ENCODE results near the gene ZNF41.
"Not testable (repeated sequence)": the region's sequence is repeated elsewhere in the genome, so short reads cannot be mapped to it uniquely, and the experiment has no call there.

Gene ZNF41

GRCh38 chrX:47482512-47483305, at the start of gene ZNF41:
TSS of gene ZNF41 (minus strand) at chrX:47483222. CDS start at chrX:47467481, 15,741 bp downstream.
- DNase-seq = peak; percentile 82

DNA sequence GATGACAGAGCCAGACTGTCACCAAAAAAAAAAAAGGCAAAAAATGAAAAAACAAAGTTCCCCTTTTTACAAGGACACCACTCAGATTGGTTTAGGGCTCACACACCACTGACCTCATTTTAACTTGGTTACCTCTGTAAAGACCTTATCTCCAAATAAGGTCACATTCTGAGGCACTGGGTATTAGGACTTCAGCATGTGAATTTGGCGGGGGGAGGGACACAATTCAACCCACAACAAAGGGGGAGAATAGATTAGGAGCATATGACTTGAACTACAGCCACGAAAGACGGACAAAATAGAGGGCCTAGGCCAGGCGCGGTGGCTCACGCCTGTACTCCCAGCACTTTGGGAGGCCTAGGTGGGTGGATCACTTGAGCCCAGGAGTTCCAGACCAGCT, 47.0 kb upstream of the ZNF41 start:
- no peak for DNase-seq

DNA sequence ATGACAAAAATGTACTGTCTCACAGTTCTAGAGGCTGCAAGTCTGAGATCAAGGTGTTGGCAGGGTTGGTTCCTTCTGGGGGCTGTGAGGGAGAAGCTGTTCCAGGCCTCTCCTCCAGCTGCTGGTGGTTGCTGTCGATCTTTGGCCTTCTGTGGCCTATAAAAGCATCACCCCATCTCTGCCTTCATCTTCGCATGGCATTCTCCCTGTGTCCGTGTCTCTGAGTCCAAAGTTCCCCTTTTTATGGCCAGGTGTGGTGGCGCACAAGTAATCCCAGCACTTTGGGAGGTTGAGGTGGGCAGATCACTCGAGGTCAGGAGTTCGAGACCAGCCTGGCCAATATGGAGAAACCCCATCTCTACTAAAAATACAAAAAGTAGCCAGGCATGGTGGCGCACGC, 46.5 kb upstream of the ZNF41 start:
- no peak for DNase-seq

DNA sequence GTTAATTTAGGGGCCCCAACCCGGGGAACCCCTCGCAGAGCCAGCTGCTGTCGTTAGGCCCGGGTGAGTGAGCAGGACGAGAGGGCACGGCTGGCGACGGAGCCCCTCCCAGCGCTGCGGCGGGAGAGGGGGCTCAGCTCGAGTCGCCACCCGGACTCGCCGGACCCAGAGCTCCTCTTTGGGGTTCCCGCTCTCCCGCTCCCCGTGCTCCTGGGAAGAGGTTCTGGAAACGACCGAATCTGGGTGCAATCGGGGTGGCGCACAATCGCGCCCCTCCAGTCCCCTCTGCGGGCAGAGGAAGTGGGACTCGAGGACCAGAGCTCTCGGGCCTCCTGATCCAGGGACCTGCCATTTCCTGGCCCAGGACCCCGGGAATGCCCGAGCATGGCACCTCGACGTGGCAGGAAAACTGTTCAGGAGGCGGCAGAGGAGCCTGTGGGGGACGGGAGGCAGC, 40.7 kb upstream of the ZNF41 start:
- no peak for DNase-seq

DNA sequence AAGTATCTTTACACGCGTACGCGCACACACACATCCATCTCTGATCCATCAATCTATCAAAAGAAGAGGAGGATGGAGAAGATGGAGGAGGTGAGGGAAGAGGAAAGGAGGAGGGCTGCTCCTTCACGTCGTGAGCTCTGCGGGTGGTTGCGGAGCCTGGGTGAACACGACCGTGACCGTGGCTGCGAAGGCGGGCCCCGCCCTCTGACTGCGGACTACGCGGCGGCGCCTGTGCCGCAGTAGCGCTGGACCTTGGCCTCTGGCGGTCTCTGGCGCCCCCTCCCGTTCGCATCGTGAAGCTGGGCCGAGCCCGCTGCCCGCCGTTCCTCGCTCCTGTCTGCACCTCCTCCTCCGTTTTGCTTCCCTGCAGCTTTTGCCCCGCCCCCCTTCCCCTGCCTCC, 40.3 kb upstream of the ZNF41 start:
- DNase-seq = peak; percentile 89

DNA sequence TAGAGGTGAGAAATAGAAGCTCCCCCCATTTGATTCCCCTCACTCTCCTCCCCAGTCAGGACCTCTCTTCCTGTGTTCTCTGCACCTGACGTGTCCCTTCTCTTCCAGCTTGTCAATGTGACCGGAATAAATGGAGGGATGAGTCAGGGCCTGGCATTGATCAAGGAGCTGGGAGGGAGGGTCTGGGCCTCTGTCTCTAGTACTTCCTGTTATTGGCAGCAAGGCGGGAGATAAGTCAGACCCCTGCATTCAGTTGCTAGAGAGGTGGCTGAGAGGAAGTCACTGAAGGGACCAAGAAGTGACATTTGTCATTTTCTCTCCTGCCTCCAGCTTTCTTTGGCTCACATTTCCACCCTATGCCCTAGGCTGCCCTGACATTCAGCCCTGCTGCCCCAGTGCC, 35.1 kb upstream of the ZNF41 start:
- DNase-seq = no peak

DNA sequence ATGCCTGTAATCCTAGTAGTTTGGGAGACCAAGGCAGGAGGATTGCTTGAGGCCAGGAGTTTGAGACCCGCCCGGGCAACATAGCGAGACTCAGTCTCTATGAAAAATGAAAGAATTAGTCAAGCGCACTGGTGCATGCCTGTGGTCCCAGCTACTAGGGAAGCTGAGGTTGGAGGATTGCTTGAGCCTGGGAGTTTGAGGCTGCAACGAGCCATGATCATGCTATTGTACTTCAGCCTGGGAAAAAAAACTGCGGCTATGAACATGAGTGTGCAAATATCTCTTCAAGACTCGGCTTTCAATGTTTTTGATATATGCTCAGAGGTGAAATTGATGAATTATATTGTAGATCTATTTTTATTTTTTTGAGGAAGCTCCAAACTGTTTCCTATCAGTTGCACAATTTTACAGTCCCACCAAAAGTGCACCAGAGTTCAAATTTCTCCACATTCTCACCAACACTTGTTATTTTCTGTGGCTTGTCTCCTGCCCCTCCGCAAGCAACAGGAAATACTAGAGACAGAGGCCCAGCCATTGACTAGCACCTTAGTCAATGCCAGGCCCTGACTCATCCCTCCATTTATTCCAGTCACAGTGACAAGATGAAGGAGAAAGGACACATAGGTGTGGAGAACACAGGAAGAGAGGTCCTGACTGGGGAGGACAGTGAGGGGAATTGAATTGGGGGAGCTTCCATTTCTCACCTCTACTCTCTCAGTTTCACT, 33.1 kb upstream of the ZNF41 start:
- no peak for DNase-seq

DNA sequence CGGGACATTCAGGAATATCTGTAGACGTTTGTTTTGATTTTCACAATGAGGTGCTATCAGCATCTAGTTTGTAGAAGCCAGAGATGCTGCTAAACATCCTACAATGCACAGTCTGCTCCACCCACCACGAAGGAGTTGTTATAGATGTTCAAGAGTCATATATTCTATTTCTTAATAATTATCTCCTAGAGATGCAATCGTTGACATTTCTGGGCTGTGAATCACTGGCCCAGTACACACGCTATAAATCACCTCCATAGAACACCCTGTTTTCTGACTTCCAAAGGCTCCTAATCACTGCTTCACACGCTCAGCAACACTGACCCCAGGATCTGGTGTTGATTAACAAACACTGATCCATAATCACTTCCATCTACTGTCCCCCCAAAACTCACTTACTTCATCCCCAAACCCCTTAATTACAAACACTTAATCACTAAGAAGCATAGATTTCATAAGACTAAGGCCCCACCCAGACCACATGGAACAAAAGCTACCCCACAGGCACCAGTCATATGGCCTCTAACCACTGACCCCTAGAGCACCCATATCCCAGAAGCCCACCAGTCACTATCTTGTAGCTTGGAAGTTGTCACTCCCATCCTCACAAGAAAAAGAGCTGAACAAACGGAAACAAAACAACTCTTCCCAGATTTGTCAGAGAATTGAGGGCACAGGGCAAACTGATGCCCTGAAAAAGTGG, 31.7 kb upstream of the ZNF41 start:
- no peak for DNase-seq

DNA sequence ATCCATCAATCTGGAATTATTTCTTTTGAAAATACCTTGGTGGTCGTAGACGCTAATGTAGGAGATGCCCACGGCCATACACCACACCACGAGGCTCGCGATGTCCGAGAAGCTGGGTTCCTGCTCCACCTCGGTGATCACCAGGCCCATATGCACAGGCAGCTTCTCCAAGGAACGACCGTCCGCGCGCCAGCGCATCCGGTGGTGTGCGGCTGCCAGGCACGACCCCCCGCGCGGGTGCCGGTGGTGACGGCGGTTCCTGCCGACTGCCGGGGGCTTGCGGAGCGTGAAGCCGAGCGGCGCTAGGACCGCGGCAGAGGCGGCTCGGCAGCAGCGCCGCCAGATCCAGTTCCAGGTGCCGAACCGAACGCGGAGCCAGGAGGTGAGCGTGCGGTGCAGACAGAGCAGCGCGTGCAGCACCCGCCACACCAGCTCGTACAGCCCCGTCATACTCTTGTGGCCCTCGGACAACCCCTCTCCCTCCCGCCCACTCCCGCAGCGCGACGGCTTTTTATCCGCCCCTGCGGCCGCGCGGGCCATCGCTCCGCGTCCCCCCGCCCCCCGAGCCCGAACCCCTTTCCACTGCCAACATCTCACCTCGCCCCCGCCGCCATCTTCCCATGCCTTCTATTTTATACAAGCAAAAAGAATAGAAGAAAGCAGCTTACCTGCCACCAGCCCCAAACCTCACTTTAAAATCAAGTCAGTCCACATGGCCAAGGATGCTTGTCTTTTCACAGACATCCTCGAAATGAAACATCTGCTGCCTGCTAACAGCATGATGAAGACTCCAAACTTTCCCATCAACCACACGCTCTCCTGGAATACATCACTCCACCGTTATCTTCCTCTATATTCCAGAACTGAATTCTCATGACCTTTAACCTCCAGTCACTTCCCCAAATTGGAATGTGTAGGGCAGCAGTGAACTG, 30.3 kb upstream of the ZNF41 start:
- not testable (repeated sequence) for DNase-seq

DNA sequence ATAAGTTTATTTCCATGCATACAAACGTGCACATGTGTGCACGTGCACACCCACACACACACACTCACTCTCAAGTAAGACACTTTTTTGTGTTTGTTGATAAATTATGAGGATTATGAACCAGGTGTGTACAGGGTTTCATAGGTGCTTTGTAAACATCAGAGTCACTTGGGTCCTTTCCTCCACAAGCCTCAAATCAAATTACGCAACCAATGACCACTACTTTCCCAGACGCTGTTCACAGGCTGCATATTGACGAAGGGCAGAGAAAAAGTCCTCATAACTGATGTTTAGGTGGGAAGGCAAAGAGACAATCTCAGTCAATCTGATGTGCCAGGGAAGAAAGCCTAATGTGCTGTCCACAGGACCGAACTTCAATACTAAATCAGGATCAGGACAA, 29.4 kb upstream of the ZNF41 start:
- not testable (repeated sequence) for DNase-seq

DNA sequence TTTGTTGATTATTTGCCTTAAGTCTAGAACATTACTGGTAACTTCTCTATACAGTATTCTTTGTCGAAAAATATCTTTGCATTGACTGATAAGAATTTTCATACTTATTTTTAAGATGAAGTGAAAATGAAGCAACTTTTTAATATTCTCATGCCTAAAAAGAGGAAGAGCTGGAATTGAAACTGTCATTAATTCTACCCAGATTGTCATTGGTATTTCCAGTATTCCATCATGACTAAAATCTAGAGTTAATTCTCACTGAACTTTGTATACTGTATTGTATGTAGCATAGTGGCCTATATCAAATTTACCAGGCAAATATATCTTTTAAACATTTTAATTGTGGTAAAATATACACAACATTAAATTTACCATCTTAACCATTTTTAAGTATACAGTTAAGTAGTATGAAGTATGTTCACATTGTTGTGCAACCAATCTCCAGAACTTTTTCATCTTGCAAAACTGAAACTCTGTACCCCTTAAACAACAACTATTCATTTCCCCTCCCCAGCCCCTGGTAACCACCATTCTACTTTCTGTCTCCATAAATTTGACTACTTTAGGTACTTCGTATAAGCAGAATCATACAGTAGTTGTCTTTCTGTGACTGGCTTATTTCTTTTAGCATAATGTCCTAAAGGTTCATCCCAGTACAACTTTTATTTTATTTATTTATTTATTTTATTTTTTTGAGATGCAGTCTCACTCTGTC, 24.3 kb upstream of the ZNF41 start:
- no peak for DNase-seq

DNA sequence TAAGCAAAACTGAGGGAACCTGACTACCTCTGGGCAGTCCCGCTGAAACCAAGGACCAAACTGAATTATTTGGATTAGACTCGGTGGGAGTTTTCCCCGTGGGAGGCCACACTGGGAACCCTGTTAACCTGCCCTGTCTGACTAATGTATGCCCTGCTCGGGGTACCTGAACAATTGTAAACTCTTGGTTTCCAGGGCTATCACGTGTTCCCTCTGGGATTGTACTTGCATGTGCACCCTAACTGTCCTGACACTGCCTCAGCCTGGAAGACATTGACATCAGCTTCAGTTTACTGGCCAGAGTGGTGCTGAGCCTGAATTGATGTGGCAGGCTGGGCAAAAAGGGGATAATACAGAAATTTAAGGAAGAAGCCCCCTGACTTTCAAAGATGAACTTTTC, 20.1 kb upstream of the ZNF41 start:
- no peak for DNase-seq

- DNase-seq = no peak
Measured at GRCh38 chrX:47502316-47503125, 19.5 kb upstream of the ZNF41 start.

GRCh38 chrX:47501226-47502074, 18.4 kb upstream of the ZNF41 start:
- DNase-seq = peak; percentile 45

DNA sequence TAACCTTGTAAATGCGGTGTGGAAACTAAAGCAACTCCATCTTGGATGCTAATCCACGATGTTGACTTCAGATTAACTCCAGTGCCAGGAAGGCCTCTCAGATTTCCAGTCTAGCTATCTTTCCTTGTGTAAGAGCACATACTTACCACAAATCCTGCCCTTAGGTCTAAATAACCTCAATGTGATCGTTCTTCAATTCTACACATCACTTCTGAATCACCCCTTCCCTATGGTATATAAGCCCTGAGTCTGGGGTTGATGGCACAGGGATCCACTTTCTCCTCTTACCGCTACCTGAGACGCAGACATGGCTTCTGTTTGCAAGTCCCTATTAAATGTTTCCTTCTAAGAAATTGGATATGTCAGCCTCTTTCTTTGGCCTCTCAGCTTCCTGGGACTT, 17.5 kb upstream of the ZNF41 start:
- no peak for DNase-seq

DNA sequence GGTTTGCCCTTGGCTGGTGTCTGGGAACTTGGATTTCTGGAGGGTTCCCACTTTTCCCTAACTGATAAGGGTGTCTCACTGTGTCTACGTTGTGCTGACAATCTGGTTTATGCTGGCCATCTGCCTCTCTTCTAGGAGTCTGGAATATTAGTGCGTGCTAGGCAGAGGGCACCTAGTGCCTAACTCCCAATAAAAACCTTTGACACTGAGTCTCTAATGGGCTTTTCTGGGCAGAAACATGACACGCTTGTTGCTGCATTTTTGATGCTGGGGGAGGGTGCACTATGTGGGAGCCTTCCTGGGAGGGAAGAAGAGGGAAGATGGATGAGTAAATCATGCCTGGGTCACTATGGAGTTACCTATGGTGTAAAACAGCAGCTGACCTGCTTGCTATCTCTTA, 16.3 kb upstream of the ZNF41 start:
- no peak for DNase-seq

DNA sequence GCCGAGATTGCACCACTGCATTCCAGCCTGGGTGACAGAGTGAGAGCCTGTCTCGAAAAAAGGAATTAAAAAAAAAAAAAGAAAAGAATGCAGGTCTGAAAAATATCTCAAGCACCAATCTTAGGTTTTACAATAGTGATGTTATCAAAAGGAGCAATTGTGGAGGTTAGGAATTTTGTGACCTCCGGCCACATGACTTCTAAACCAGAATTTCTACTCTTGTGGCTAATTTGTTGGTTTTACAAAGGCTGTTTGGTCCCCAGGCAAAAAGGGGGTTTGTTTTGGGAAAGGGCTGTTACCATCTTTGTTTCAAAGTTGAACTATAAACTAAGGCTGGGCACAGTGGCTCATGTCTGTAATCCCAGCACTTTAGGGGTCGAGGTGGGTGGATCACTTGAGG, 15.4 kb upstream of the ZNF41 start:
- DNase-seq = no peak

GRCh38 chrX:47497271-47497888, 14.4 kb upstream of the ZNF41 start:
- no peak for DNase-seq

- not testable (repeated sequence) for DNase-seq
Measured at GRCh38 chrX:47492133-47492532, 9.1 kb upstream of the ZNF41 start.

Data from right hindlimb (tissue), 1 donor.